Body of pancreas (tissue), 4 donors: ENCODE results near the gene TFDP2. TPM values are rescaled to one million over a fixed set of nuclear protein-coding genes. Genes with fewer than 3 reads are reported as not detected.

Experiments used
- ATAC-seq: fragments of 150-250 bp; one replicate; pipeline ENCODE4 v1.9.1; 2016
- DNase-seq, 4 donors: peaks; one replicate each; pipeline ENCODE4 v3.0.0-alpha.2; 2019
- H3K27ac ChIP-seq, 4 donors: fragments of 200-600 bp; sonication (generic); 1 replicate in 3 of 4; 2 replicates in 1 of 4; pipeline versions ENCODE4 v1.5.1 to v1.6.1; 2016 to 2019; ENCODE audit warnings: mild to moderate bottlenecking in 1 of 4, mixed read lengths in 1 of 4, moderate library complexity in 1 of 4
- H3K27me3 ChIP-seq, 2 donors: fragments of 200-600 bp; sonication (generic); one replicate each; pipeline ENCODE4 v1.6.0; 2016; ENCODE audit warnings: mild to moderate bottlenecking in 1 of 2
- H3K36me3 ChIP-seq, 2 donors: fragments of 200-600 bp; sonication (generic); replicated peaks in 1 of 2; 2 replicates each; pipeline ENCODE4 v1.5.1; 2016; ENCODE audit warnings: low read depth in 2 of 2; ENCODE audit not compliant: insufficient read depth in 1 of 2
- H3K4me1 ChIP-seq: fragments of 200-600 bp; sonication (generic); one replicate; pipeline ENCODE4 v1.6.0; 2016
- H3K4me3 ChIP-seq, 2 donors: fragments of 200-600 bp; sonication (generic); 1 replicate in 1 of 2; 2 replicates in 1 of 2; pipeline ENCODE4 v1.5.1; 2016 to 2019
- H3K9me3 ChIP-seq, 3 donors: fragments of 200-600 bp; sonication (generic); 1 replicate in 2 of 3; 2 replicates in 1 of 3; pipeline ENCODE4 v1.5.1; 2016
- CTCF ChIP-seq, 7 experiments: fragments of 450-650 bp in 4 of 7; fragments of 200-600 bp in 3 of 7; sonication (generic) in 3 of 7; IDR thresholded peaks; one replicate each; pipeline ENCODE4 v1.5.1; 2016 to 2019; ENCODE audit warnings: antibody characterized with exemption in 7 of 7
- POLR2A ChIP-seq, 3 donors: fragments of 450-650 bp; IDR thresholded peaks; one replicate each; pipeline ENCODE4 v1.6.1; 2016; ENCODE audit warnings: antibody characterized with exemption in 3 of 3, mild to moderate bottlenecking in 2 of 3
- WGBS, 2 donors: methylation state at CpG; one replicate each; pipeline ENCODE4 v1.1.5; 2017; 5-methylcytosine and 5-hydroxymethylcytosine counted together
- intact Hi-C: fragments of 100-400 bp; cut with DNase I; formaldehyde crosslinking; loops from one replicate; pipeline ENCODE4 v1.15.1; 2023
- total RNA-seq, 2 donors: library from RNA; depleted of rRNA; stranded (reverse); fragments of >200 nt; gene quantifications; one replicate each; pipeline ENCODE4 v1.1.0, GENCODE V29; 2016

Gene TFDP2
- total RNA-seq, 2 donors from 2014 or later, result 8.9 to 21.5 TPM

GRCh38 chr3:142064454-142064853 lies 84.9 kb downstream of the TFDP2 start:
- H3K36me3 ChIP-seq, result no peaks in the 10 kb centered on the region
- intact Hi-C loops, result no loop called here
- no peak overlapping the region for H3K4me3 ChIP-seq
- no peak for ATAC-seq
- 90 to 91% methylated on average over 3 of the region's 3 CpGs for WGBS, 2 donors
- H3K4me1 ChIP-seq, result no peaks in the 10 kb centered on the region
- no peak overlapping the region for H3K27ac ChIP-seq
- H3K27me3 ChIP-seq, result no peaks in the 10 kb centered on the region
- no peak for DNase-seq
- no peak for TF ChIP-seq CTCF (IDR thresholded peaks at IDR 0.05)
- no peak for TF ChIP-seq POLR2A (IDR thresholded peaks at IDR 0.05)
- no peaks in the 10 kb centered on the region for H3K9me3 ChIP-seq

GRCh38 chr3:142057331-142057725 lies 92.0 kb downstream of the TFDP2 start:
- no peaks in the 10 kb centered on the region for H3K9me3 ChIP-seq
- no peak overlapping the region for H3K4me3 ChIP-seq
- no peaks in the 10 kb centered on the region for H3K27me3 ChIP-seq
- no peak for DNase-seq
- 62 to 70% methylated on average over 2 of the region's 2 CpGs for WGBS, 2 donors
- TF ChIP-seq POLR2A (IDR thresholded peaks at IDR 0.05), result no peak
- TF ChIP-seq CTCF (IDR thresholded peaks at IDR 0.05), result no peak
- H3K27ac ChIP-seq, result no peak overlapping the region
- H3K36me3 ChIP-seq, result no peaks in the 10 kb centered on the region
- no peak for ATAC-seq
- no peaks in the 10 kb centered on the region for H3K4me1 ChIP-seq
- intact Hi-C loops, result no loop called here

GRCh38 chr3:142056656-142057330 lies 92.6 kb downstream of the TFDP2 start:
- ATAC-seq, result no peak
- 87 to 97% methylated on average over 2 of the region's 2 CpGs for WGBS, 2 donors
- Histone ChIP-seq H3K4me1 (no peaks in the 10 kb centered on the region), H3K36me3 (no peaks in the 10 kb centered on the region), H3K27me3 (no peaks in the 10 kb centered on the region), H3K4me3 (no peak overlapping the region), H3K9me3 (no peaks in the 10 kb centered on the region), H3K27ac (no peak overlapping the region)
- no peak for DNase-seq
- intact Hi-C loops, result no loop called here
- TF ChIP-seq CTCF (IDR thresholded peaks at IDR 0.05), result no peak
- no peak for TF ChIP-seq POLR2A (IDR thresholded peaks at IDR 0.05)

DNA sequence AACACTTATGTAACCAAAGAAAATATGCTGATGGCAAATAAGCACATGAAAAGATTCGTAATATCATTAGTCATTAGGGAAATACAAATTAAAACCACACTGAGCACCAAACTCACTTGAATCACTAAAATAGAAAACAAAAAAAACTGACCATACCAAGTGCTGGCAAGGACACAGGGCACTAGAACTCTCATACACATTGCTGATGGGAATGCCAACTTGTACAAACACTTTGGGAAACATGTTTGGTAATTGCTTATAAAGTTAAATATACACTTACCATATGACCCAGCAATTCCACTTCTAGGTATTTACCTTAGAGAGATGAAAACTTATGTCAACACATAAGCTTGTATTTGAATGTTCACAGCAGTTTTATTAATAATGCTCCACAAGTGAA lies 95.5 kb downstream of the TFDP2 start:
- TF ChIP-seq POLR2A (IDR thresholded peaks at IDR 0.05), result no peak
- TF ChIP-seq CTCF (IDR thresholded peaks at IDR 0.05), result no peak
- no peak overlapping the region for H3K4me3 ChIP-seq
- no peak for ATAC-seq
- WGBS, 2 donors, result 87 to 88% methylated on average over 1 of the region's 1 CpG
- no peaks in the 10 kb centered on the region for H3K36me3 ChIP-seq
- H3K4me1 ChIP-seq, result no peaks in the 10 kb centered on the region
- H3K27me3 ChIP-seq, result no peaks in the 10 kb centered on the region
- DNase-seq, result no peak
- no peak overlapping the region for H3K27ac ChIP-seq
- intact Hi-C loops, result no loop called here
- H3K9me3 ChIP-seq, result no peaks in the 10 kb centered on the region

DNA sequence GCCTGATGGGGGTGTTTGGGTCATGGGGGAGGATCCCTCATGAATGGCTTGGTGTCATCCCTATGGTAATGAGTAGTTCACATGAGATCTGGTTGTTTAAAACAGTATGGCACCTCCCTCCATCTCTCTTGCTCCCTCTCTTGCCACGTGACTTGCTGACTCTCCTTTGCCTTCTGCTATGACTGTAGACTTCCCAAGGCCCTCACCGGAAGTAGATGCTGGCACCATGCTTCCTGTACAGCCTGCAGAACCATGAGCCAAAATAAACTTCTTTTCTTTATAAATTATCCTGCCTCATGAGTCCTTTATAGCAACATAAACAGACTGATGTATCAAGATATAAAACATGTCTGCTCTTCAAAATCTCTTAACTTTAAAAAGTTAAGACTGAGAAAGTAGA lies 96.1 kb downstream of the TFDP2 start:
- Histone ChIP-seq H3K27ac (no peak overlapping the region), H3K4me1 (no peaks in the 10 kb centered on the region), H3K9me3 (no peaks in the 10 kb centered on the region), H3K27me3 (no peaks in the 10 kb centered on the region), H3K4me3 (no peak overlapping the region), H3K36me3 (no peaks in the 10 kb centered on the region)
- no peak for DNase-seq
- no peak for ATAC-seq
- intact Hi-C loops, result no loop called here
- WGBS, 2 donors, result 85 to 91% methylated on average over 2 of the region's 2 CpGs
- TF ChIP-seq POLR2A (IDR thresholded peaks at IDR 0.05), result no peak
- TF ChIP-seq CTCF (IDR thresholded peaks at IDR 0.05), result no peak
